ENCODE results near the gene TM2D1.
"Not testable (repeated sequence)": the region's sequence is repeated elsewhere in the genome, so short reads cannot be mapped to it uniquely, and the experiment has no call there.

DNA sequence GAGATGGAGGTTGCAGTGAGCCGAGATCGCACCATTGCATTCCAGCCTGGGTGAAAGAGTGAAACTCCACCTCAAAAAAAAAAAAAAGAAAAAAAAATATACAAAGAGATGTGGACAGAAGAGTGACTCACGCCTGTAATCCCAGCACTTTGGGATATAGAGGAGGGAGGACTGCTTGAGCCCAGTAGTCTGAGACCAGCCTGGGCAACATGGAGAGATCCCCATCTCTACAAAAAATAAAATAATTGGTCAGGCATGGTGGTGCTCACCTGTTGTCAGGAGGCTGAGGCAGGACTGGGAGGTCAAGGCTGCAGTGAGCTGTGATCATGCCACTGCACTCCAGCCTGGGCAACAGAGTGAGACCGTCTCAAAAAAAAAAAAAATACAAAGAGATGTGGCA, 13.7 kb downstream of the TM2D1 start:
- TF ChIP-seq POLR2A (IDR thresholded peaks at IDR 0.05; ENCODE audit: extremely low read depth, insufficient read length); CTCF (IDR thresholded peaks at IDR 0.05; ENCODE audit: low read depth, low read length); MYC (IDR thresholded peaks at IDR 0.05; ENCODE audit: low read depth, low read length): not testable (repeated sequence)
- TF ChIP-seq, protein P1, sequence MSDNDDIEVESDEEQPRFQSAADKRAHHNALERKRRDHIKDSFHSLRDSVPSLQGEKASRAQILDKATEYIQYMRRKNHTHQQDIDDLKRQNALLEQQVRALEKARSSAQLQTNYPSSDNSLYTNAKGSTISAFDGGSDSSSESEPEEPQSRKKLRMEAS (IDR thresholded peaks at IDR 0.05; ENCODE audit: low read depth, low read length) = not testable (repeated sequence)
